GM19372 (cell line): Measurements from ENCODE around the gene RTP1.
"Not testable (repeated sequence)": the region's sequence is repeated elsewhere in the genome, so short reads cannot be mapped to it uniquely, and the experiment has no call there.

Experiments
- ATAC-seq: cut with Tn5 transposase; IDR thresholded peaks from one replicate; pipeline ENCODE4 v1.9.1; 2021; ENCODE audit warnings: mild to moderate bottlenecking, low read depth, moderate library complexity; ENCODE audit not compliant: unreplicated experiment

The RTP1 gene

DNA sequence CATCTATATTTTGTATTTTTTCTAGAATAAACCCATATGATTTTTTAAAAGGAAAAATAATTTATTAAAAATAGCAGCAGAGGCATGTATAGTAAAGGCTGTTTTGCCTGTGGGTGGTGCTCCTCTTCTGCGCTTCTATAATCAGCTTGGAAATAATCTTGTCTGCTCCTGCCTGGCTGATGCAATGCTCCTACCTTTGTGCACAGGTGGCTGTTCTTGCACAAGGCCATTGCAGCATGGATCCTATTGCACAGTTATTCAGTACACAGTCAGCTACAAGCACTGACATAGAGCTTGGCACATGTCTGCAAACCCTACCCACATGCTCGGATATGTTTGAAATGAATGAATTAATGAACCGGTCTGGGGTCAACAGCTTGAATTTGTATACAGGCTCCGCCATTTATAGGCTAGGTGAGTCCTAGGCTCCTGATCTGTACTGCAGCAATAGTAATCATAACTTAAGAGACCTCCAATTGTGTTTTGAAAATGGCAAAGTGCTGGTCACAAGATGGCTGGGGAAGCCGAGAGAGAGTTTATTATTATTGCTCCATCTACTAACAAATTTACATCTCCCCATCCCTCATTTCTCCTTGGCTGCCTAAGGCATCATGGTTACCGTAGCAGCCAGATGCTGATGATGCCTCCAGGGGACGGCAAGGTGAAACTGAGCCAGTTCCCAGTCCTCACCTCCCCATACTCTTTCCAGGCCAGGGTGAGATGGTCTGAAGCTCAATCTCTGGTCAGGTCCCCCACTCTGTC, 532 bp upstream of the RTP1 start:
- no peak for ATAC-seq

DNA sequence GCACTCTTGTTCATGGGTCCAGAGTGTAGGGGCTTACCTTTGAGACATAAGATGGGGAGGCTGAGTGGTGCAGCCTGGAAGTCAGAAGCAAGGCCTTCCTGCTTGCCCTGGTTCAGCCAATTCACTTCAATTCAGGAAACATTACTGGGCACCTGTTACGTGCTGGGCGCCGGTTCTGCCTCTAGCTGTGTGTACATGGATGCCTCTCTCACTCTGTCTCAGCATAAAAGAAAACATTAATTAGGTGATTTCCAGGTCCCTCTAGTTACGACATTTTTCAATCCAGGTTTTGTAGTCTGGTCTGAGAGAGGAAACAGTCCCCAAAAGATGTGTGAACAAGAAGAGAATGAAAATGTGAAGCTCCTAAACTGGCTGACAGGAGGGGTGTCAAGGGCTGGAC, 1.2 kb downstream of the RTP1 start:
- no peak for ATAC-seq

DNA sequence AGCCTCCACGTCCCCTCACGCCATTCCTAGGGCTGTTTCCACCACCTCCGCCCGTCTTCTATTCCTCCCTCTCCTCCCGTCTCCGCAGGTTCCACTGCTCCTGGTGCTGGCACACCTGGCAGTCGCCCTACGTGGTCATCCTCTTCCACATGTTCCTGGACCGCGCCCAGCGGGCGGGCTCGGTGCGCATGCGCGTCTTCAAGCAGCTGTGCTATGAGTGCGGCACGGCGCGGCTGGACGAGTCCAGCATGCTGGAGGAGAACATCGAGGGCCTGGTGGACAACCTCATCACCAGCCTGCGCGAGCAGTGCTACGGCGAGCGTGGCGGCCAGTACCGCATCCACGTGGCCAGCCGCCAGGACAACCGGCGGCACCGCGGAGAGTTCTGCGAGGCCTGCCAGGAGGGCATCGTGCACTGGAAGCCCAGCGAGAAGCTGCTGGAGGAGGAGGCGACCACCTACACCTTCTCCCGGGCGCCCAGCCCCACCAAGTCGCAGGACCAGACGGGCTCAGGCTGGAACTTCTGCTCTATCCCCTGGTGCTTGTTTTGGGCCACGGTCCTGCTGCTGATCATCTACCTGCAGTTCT, 2.3 kb downstream of the RTP1 start:
- not testable (repeated sequence) for ATAC-seq

DNA sequence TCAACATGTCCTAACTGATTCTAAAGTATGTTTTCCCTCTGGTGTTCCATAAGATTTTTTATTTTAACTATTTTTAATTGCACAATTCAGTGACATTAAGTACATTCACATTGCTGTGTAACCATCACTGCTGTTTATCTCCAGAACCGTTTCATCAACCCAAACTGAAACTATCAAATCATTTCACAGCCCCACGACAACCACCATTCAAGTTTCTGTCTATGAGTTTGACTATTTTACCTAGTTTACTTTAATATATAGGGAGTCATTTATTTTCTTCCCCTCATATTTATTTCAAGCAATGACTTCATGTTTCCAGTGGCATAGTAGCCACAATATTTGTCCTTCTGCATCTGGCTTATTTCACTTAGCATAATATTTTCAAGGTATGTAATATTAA, 8.4 kb downstream of the RTP1 start:
- ATAC-seq = no peak

DNA sequence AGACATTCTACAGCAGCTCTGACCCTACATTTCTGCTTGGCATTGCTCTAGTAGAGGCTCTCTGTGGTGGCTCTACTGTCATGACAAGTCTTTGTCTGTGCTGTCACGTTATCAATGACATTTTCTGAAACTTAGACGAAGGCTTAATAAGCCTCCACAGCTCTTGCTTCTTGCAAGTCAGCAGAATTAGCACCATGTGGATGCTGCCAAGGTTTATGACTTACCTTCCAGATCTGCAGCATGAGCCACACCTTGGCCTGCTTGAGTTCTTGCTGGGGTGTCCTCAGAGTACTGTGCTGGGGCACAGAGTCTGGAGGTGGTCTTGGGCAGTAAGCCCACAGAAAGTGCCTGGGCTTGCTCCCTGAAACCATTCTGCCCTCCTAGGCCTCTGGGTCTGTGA, 9.8 kb downstream of the RTP1 start:
- ATAC-seq = no peak

DNA sequence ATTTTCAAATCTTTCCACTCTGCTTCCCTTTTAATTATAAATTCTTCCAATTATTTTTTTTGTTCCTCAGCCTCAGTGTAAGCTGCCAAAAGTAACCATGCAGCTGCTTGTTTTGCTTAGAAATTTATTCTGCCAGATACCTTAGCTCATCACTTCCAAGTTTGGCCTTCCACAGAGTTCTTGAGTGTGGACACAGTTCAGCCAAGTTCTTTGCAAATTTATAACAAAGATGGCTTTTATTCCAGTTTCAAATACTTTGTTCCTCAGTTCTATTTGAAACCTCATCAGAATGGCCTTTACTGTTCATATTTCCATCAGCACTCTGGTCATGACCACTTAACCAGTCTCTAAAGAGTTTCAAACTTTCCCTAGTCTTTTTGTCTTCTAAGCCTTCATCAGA, 10.3 kb downstream of the RTP1 start:
- ATAC-seq = no peak

DNA sequence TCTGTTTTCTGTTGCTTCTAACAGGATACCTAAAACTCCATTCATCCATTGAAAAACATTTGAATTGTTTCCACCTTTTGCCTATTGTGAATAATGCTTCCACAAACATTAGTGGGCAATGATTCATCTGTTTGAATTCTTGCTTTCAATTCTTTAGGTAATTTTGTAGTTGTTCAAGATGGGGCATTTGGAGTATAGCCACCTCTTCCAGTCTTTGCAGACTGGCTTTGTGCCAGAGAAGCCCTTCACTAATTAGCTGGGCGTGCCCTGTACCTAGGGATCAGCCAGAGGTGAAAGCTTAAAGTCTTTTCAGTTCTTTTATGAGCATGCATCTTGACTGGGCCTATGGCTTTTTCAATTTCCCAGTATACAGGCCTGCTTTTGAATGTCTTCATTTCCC, 10.9 kb downstream of the RTP1 start:
- no peak for ATAC-seq

DNA sequence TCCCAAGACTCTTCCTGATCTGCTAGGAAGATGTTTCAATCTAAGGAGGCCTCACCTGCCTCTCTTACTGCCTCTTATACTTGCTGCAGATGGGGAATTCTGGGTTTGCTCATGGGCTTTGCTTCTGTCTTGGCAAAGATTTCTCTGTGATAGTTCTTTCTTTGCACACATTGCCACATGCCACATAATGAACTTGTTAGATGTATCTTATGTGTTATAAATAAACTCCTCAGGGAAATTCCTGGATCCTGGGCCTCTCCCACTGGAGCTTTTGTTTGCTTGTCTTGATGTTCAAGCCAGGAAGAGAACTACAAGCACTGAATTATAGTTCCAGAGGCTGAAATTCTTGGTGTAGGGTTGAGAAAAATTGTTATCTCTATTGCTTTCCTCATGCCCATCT, 12.2 kb downstream of the RTP1 start:
- ATAC-seq = no peak

DNA sequence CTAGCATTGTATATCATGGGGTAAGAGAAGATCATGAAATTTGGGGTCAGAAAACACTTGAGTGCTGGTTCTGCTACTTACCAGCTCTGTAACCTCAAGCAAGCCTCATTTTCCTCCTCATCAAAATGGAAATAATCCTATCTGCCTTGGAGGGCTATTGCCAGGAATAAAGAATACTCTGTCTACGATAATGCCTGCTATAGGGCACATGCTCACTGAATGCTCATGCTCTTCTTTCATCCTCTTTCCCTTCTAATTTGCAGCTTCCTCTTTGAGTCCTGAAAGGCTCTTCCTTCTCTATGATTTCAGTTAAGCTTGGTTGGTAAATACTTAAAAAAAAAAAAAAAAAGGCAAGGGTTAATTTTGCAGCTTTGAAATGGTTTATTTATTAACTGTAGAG, 12.8 kb downstream of the RTP1 start:
- ATAC-seq = no peak

DNA sequence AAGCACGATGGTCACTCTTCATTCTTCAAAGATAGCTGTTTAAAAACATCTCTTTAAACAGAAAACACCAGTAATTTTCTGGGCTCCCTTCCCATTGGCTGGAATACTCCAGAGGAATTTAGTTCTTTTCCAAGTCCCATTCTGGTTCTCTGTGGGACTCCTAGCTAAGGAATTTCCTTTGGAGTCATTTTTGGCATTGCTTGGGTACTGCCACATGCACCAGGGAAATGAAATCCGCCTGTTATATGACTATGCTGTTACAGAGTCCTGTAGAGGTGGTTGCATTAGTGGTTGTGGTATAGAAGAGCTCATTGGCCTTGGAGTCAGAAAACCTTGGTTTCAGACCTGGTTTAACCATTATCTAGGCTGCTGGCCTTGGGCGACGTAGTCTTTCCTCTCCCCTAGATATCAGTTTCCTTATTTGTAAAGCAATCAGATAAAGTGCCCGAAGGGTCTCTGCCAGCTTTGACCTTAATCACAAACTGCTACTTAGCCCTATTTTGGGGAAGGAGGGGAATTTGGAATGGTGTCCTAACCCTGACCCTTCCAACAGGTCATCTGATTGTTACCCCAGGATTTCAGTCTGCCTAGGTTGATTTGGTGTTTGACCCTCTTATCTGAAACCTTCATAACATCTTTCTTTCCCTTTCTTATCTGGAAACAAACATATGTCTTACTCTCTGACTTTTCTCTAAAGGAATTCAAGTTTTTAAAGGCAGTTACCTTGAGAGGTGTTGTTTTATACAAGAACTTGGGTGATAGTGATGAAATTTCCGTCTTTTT, 13.4 kb downstream of the RTP1 start:
- ATAC-seq = no peak

DNA sequence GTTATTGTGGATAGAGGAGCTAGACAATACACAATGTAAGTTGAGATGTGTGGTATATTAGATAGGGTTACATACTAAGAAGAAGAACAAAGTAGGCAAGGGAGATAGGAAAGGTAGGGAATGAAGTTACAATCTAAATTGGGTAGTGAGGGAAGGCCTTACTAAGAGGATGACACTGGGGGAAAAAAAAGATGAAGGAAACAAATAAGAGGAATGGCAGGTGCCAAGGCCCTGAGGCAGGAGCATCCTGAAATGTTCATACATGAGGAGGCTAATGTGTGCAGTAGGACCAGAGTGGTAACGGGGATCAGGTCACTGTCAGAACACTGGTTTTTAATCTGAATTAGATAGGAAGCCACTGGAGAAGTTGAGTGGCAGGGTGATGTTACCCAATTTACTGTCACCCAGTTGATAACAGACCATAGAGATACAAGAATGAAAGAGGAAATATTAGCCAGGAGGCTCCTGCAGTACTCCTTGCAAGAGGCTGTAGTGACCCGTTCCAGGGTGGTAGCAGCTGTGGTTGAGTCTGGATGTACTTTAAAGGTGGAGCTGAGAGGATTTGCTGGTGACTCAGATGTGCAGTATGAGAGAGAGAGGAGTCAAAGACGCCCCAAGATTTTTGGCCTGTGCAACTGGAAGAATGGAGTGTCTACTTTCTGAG, 14.4 kb downstream of the RTP1 start:
- no peak for ATAC-seq

DNA sequence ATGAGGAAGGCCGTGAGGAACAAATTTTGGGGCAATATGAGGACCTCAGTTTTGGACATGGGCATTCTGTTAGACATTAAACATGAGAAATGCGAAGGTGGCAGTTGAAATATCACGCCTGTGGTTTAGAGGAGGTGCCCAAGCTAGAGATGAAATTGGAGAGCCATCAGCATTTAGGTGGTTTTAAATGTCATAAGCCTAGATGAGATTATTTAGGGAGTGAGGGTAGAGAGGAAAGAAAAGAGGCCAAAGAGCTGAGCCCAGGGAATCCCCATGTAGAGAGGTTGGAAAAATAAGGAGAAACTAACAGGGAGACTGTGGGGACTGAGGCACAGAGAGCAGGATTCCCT, 14.9 kb downstream of the RTP1 start:
- ATAC-seq = no peak

DNA sequence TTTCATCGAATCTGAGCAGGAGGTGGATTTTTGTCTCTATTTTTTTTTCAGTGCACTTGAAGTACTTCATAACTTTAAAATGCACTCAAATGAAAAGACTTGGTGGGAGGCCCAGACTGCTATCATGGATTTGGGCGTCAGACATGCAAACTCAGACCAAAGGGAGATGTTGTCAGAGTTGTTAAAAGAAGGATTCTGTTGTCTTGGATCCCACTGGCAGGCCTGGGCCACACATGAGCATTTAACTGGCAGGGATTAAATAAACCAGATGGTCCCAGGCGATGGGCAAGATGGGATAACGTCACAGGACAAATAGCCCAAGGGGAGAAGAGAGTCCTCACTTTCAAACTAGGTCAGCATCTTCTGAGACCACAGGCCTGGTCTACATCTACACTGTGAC, 15.4 kb downstream of the RTP1 start:
- no peak for ATAC-seq

DNA sequence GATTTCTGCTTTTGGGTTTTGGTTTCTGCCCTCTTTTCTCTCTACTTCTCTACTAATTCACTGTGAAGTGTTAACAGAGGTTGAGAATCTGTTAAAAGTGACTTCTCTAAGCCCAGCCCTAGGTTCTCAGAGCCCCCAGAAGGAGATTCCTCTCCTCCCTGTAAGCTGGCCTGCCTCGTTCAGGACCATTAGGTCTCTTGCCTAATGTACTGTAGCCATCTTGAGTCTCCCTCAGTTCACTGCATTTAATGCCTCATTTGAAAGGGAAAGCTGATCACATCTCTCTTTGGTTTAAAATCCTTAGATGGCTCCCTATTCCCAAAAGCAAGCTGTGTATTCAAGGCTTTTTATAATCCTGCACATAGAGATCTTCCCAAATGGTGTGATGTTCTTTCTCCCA, 16.3 kb downstream of the RTP1 start:
- ATAC-seq = no peak

DNA sequence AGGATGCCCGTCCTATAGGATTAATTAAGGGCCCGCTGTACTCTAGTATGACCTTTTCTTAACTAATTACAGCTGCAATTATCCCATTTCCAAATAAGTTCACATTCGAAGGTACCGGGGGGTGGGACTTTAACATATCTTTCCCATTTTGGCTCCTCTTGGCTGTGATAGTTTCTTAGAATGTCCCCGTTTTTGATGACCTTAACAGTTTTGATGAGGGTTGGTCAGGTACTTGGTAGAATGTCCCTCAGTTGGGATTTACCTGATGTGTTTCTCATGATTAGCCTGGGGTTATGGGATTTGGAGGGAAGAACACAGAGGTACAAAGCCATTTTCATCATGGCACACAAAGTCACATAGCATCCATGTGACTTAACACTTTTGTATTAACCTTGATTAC, 18.2 kb downstream of the RTP1 start:
- ATAC-seq = no peak

DNA sequence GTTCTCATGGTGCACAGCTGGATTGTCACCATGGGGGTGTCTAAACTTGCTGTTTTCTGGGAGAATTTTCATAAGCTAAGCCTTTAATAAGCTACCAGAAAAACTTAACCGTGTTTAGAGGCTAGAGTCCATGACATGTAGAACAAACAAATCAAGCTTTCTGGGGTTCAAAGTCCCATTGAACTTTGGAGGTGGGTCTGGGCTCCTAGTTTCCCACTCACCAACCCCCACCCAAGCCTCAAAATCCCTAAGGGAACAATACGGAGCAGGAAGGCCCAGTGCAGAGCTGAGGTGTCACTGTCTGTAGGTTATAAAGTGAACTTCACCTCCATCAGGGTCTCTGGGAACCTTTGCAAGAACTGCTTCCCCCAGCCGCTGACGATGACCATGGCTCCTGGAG, 25.5 kb downstream of the RTP1 start:
- no peak for ATAC-seq

DNA sequence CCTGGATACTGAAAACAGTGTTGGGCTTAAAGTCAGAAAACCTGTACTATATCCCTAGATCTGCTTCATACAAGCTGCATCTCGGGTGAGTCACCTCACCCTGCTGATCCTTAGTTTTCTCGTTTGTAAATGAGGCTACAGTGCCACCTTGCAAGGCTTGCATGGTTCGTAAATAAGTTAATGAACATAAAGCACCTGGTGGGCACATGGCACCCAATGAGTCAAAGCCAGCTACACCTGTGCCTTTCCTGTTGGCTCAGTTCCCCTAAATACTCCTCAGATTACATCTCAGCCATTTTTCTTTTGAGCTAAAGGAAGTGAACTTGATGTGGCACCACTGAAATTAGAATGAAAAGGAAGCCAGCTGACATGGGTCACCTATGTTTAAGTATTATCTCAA, 26.5 kb downstream of the RTP1 start:
- ATAC-seq = no peak

DNA sequence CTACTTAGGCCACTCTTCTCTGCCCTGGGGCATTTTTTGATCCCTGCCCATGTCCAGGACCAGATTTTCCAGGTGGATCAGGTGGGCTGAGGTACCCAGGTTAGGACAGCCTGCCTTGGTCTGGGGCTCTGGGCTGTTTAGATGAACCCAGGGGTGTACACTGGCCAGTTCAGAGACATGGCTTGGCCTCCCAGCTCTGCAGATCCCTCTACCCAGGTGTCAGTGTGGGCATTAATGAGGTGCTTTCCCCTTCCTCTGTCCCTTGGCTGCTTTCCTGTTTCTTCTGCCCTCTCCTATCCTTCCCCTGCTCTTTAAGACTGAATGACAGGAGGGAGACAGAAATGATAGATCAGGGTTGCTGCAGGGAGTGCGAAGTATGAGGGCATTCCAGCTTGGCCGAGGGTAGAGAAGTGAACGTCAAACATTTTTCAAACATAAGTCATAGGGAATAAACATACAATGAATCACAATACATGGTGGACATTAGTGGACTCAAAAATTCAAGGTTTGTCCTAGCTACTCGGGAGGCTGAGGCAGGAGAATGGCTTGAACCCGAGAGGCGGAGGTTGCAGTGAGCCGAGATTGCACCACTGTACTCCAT, 30.5 kb downstream of the RTP1 start:
- no peak for ATAC-seq

DNA sequence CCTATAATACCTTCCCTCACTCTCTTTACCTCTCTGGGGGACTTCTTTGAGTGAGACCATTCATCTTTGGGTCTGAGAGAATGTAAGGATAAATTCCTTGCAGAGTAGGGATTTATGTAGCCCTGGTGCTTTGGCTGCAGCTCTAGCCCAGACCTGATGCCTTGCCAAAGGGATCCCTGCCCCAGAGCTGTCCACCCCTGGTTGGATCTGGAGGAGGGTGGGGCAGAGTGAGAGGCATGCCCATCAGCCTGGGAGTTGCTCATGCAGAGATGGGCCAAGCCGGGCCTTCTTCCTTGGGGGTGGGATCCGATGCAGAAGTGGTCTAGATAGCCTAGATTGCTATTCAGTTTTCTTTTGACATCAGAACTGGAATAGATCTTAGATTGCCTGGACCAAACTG, 31.5 kb downstream of the RTP1 start:
- ATAC-seq = no peak

DNA sequence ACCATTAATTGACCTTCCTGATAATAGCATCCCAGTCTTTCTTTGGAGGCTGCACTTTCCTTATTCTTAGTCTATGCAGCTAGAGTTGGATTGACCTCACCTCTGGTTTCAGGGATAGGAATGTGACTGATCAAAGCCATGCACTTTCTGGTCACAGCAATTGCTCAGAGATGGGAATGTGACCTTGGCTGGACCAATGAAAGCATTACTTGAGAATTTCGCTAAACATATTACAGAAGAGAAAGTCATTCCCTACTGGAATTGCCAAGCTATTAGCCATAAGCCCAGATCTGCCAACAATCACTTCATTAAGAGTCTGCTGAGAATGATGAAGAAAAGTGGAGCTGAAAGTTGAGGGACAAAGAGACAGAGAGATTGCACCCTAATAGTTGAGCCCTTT, 32.7 kb downstream of the RTP1 start:
- no peak for ATAC-seq

DNA sequence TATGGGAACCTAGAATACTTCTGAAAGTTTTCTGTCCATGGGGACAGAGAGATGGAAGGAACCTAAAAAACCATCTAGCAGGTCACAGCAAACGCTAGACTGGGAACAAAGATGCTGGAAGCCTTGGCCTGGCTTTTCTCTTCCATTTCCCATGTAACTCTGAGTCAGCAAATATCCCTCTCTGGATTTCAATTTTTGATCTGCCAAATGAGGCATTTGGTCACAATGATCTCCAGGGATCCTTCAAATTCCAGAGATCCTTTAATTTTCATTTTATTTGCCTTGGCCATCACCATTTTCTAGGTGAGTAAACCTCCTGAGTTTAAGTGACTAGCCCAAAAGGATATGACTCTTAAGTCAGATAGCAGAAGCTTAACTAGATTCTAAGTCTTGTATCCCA, 39.7 kb downstream of the RTP1 start:
- no peak for ATAC-seq
